GM12872 (cell line): Measurements from ENCODE around the gene PRKCZ.

ENCODE experiments used
- TF ChIP-seq, protein P1 (sequence below): IDR thresholded peaks from 3 replicates; pipeline ENCODE4 v1.5.1; 2011; ENCODE audit warnings: low read depth, mild to moderate bottlenecking, low read length, moderate library complexity; ENCODE audit not compliant: insufficient read depth

The PRKCZ gene

DNA sequence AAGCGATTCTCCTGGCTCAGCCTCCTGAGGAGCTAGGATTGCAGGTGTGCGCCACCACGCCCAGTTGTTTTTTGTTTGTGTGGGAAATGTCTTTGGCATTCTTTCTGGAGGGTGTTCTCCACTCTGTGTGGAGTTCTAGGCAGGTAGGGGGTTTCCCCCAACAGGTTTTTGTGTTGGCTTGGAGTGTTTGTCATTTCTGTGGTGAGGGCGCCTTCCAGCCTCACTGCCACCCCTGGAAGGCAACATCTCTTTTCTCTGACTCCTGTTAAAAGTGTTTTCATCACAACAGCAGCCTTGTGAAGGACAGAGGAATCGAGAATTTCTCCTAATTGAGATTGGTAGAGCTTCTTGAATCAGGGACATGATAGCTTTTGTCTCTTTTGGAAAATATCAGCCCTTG is 69.7 kb downstream of the PRKCZ start:
- TF ChIP-seq, protein P1, sequence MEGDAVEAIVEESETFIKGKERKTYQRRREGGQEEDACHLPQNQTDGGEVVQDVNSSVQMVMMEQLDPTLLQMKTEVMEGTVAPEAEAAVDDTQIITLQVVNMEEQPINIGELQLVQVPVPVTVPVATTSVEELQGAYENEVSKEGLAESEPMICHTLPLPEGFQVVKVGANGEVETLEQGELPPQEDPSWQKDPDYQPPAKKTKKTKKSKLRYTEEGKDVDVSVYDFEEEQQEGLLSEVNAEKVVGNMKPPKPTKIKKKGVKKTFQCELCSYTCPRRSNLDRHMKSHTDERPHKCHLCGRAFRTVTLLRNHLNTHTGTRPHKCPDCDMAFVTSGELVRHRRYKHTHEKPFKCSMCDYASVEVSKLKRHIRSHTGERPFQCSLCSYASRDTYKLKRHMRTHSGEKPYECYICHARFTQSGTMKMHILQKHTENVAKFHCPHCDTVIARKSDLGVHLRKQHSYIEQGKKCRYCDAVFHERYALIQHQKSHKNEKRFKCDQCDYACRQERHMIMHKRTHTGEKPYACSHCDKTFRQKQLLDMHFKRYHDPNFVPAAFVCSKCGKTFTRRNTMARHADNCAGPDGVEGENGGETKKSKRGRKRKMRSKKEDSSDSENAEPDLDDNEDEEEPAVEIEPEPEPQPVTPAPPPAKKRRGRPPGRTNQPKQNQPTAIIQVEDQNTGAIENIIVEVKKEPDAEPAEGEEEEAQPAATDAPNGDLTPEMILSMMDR, result no peak

DNA sequence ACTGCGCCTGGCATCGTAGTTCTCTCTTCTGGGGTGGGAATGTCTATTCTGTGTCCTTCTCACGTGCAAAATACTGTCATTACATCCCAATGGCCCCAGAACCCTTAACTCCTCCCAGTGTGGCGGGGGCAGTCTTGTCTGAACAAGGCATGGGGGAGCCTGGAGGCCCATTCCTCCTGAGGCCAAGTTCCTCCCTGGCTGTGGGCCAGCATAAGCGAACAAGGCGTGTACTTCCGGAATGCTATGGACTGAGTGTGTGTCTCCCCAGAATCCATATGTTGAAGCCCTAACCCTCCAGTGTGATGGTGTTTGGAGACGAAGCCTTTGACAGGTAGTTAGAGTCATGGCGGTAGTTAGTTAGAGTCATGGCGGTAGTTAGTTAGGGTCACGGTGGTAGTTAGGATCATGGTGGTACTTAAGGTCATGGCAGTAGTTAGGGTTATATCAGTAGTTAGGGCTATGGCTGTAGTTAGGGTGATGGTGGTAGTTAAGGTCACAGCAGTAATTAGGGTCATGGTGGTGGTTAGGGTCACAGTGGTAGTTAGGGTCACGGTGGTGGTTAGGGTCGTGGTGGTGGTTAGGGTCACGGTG is 71.0 kb downstream of the PRKCZ start:
- TF ChIP-seq, protein P1, result no peak

DNA sequence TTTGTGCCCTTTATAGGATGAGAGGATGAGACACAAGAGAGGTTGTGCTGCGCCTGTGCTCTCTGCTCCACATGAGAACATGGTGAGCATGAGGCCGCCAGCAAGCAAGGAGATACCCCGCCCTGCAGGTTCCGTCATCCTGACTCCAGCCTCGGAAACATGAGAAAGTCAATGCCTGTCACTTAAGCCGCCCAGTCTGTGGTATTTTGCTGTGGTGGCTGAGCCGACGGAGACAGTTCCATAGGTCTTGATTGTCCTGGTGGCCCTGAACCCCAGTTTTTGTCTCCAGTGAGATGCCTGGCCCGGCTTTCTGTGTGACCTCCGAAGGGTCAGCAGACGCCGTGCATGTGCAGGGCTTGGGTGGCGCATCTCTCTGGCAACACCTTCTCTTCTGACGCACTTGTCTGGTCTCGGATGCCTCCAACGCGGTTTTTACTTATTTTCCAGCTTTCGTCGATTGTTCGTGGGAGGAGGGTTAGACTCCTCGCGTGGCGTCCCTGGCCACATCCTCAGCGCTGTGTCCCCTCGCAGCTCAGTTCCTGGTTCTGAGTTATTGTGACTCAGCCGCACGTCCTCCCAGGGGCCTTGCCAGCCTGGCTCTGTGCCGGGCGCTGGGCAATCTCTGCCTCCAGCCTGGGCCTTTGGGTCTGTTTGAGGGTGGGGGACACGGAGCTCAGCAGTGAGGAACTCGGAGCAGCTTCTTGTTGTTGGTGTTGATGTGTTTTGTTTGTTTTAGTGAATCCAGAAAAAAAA is 74.4 kb downstream of the PRKCZ start:
- TF ChIP-seq, protein P1, result no peak

DNA sequence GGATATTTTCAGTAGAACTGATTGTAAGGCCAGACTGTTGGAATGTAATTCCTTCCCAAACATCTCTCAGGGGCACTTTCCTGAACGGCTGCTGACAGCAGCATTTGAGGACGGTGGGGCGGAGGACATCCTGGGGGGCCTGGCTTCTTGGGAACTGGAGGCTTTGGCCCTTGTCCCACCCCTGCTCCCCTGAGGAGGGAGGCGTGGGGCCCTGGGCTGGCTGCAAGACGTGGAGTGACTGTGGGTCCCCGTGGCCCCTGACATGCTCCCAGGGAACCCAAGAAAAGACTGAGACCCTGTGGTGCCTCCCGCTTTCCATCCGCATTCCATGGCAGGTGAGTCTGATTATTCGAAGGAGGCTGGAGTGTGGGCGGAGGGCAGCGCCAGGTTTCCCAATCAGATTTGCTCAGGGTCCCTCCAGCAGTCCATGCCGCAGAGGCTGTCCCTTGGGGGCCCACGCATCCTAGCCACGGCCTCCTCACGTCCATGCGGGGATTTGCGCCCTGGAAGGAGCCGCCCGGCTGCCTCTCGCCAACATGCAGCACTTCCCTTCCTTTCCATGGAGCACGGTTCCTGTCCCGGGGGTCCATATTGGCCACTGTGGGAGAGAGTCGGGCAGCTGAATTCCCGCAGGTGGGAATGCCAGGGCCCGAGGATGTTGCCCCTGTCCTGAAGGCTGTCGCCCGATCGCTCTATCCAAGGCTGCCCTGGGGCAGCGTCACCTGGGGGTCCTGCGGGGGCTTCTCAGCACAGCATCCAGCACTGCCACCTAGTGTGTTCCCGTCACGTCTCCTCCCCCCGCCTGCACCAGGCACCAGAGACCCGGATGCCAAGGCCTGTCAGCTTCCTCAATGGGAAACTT is 75.4 kb downstream of the PRKCZ start:
- TF ChIP-seq, protein P1, result no peak

DNA sequence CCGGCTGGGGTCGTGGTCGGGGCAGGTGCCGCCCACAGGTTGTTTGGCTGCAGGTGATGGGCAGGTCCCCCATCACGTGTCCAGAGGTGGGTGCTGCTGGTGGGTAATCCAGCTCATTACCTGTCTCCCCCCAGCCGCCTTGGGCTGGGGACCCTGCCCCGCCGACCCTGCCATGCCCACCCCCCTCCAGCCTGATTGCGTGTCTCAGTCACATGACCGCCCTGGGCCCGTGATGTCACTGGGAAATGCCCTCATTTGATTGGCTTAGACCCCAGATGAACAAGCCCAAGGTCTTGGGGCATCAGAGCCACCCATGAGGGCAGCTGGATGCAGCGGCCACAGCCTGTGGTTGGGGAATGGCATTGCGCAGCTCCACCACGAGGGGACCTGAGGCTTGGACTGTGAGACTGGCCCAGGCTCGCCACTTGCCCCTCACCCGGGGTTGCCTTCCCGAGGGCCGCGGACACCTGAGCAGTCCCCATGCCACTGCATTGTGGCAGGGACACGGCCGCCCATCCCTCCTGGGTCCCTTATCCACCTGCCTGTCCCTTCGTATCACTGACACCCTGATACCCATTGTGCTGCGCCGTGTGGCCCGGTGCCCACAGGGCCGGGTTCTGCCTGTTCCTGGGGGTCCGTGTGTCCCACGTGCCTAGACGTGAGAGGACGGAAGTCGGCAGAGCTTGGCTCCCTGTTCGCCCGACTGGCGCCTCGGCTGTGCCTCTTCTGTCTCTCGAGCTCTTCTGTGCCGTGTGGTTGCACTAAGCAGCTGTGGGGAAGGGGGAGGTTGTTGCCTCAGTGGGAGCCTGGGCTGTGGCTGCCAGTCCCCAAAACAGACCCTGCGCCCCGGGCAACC is 76.3 kb downstream of the PRKCZ start:
- TF ChIP-seq, protein P1, result no peak

DNA sequence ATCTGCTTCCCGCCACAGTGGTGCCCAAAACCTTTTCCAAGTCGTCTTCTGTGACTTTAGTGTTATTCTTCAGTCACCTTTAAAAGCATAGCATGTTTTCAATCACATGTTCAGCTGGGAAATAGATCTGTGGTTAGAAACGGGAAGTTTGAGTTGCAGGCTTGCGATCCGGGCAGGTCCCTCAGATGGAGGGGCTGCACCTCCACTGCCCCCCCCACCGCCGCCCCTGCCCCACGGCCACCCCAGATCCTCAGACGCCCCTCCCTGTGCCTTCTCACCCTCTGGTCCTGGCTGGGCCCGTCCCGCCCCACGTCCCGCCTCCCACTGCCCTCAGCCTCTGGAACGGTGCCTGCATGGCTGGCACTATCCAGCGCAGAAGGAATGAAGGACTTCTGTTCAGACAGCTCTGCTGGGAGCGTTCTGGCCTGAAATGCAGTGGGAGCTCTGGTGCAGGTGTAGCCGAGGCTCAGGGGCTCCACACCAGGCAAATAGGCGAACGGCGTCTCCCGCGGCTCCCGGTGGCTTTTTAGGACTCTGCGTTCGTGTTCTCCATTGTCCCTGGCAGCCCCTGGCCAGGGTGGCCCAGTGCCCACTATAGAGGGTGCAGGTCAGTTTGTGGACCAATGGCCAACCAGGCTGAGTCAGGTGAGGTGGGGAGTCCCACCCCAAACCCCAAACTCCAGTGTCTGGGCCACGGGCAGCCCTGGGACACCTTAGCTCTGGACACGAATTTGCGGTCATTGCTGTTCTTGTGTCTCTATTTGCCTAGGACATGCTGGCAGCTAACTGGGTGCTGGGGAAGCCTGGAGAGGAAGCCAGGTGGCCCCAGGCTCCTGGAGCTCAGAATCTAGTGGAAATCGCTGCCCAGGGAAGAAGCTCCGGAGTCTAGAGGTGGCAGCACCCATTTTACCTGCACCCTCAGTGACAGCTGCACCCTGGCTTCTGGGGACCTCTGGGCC is 77.3 kb downstream of the PRKCZ start:
- TF ChIP-seq, protein P1, result no peak
